ENCODE measurements around the gene PKHD1. TPM values are rescaled to one million over a fixed set of nuclear protein-coding genes. Genes with fewer than 3 reads are reported as not detected.

PKHD1 gene
- total RNA-seq, 1 experiment from 2014 or later, result not detected

DNA sequence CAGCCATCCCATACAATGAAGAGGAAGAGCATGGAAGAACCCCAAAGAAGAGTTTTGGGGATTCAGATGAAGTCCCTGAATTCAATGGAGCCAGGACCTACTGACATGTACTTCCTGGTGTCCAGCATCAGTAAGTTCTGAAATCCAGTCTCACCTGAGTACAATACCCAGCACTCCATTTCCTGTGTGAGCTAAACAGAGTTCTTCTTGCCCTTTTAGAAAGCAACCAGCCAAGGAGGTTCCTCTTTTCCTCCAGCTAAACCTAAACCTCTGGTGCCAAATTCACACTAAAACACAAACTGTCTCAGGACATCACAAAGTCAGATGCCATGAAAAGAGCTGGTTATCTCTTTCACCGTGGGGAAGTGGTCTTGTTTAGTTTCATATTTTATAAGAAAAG lies 71.5 kb downstream of the PKHD1 start:
- H3K4me3 ChIP-seq (ENCODE audit: low read depth in 2 of 2, low read length in 2 of 2), result no peak overlapping the region
- no peaks in the 10 kb centered on the region for H3K4me1 ChIP-seq (ENCODE audit: control insufficient read depth, insufficient read depth, low read length)
- in situ Hi-C loops (cut with HindIII; ENCODE audit: low pct_unique_long_range_greater_than_20kb, low sequenced_read_pairs), result no loop called here
- ChIA-PET POLR2A (no interaction called here), CTCF (no interaction called here)
- no TSS peak for BruUV-seq (replicated peaks)
- H3K27me3 ChIP-seq (ENCODE audit: control insufficient read depth, insufficient read depth, low read length), result no peaks in the 10 kb centered on the region; the same call in 1 of the 2 replicates
- intact Hi-C loops (cut with micrococcal nuclease; ENCODE audit: unreplicated experiment), result no loop called here
- H3K27ac ChIP-seq (ENCODE audit: low read length), result no peak overlapping the region
- H3K36me3 ChIP-seq (ENCODE audit: control insufficient read depth, insufficient read depth, low read length), result no peaks in the 10 kb centered on the region
- no peaks in the 10 kb centered on the region for H3K9me3 ChIP-seq (ENCODE audit: control insufficient read depth, insufficient read depth, low read depth, low read length)
- DNase-seq (ENCODE audit: low read depth, low spot score) (no peak), ATAC-seq (no peak)
- TF ChIP-seq SIN3A (IDR thresholded peaks at IDR 0.05; ENCODE audit: borderline replicate concordance, insufficient read depth, low read depth, low read length), result no peak
- TF ChIP-seq, protein P1, sequence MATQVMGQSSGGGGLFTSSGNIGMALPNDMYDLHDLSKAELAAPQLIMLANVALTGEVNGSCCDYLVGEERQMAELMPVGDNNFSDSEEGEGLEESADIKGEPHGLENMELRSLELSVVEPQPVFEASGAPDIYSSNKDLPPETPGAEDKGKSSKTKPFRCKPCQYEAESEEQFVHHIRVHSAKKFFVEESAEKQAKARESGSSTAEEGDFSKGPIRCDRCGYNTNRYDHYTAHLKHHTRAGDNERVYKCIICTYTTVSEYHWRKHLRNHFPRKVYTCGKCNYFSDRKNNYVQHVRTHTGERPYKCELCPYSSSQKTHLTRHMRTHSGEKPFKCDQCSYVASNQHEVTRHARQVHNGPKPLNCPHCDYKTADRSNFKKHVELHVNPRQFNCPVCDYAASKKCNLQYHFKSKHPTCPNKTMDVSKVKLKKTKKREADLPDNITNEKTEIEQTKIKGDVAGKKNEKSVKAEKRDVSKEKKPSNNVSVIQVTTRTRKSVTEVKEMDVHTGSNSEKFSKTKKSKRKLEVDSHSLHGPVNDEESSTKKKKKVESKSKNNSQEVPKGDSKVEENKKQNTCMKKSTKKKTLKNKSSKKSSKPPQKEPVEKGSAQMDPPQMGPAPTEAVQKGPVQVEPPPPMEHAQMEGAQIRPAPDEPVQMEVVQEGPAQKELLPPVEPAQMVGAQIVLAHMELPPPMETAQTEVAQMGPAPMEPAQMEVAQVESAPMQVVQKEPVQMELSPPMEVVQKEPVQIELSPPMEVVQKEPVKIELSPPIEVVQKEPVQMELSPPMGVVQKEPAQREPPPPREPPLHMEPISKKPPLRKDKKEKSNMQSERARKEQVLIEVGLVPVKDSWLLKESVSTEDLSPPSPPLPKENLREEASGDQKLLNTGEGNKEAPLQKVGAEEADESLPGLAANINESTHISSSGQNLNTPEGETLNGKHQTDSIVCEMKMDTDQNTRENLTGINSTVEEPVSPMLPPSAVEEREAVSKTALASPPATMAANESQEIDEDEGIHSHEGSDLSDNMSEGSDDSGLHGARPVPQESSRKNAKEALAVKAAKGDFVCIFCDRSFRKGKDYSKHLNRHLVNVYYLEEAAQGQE (IDR thresholded peaks at IDR 0.05; ENCODE audit: insufficient read depth in 1 of 2, low read depth in 2 of 2, low read length in 1 of 2), result no peak
- no peak for TF ChIP-seq TCF7L2 (IDR thresholded peaks at IDR 0.05; ENCODE audit: low read depth, low read length)
- TF ChIP-seq, protein P2, sequence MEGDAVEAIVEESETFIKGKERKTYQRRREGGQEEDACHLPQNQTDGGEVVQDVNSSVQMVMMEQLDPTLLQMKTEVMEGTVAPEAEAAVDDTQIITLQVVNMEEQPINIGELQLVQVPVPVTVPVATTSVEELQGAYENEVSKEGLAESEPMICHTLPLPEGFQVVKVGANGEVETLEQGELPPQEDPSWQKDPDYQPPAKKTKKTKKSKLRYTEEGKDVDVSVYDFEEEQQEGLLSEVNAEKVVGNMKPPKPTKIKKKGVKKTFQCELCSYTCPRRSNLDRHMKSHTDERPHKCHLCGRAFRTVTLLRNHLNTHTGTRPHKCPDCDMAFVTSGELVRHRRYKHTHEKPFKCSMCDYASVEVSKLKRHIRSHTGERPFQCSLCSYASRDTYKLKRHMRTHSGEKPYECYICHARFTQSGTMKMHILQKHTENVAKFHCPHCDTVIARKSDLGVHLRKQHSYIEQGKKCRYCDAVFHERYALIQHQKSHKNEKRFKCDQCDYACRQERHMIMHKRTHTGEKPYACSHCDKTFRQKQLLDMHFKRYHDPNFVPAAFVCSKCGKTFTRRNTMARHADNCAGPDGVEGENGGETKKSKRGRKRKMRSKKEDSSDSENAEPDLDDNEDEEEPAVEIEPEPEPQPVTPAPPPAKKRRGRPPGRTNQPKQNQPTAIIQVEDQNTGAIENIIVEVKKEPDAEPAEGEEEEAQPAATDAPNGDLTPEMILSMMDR (IDR thresholded peaks at IDR 0.05), result no peak
- no peak for TF ChIP-seq POLR2AphosphoS5 (IDR thresholded peaks at IDR 0.05; ENCODE audit: low read depth, low read length)

DNA sequence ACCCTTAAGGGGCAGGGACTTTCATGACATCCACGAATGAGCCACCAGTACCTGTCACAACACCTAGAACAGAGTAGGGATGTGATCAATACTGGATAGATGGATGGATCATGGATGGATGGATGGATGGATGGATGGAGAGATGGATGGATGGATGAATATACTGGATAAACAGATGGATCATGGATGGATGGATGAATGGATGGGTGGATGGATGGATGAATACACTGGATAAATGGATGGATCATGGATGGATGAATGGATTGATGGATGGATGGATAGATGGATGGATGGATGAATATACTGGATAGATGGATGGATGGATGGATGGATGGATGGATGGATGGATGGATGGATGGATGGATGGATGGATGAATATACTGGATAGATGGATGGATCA lies 73.0 kb downstream of the PKHD1 start:
- POLR2A ChIA-PET, result no interaction called here
- DNase-seq (ENCODE audit: low read depth, low spot score) (no peak), ATAC-seq (no peak)
- TF ChIP-seq, protein P2 (IDR thresholded peaks at IDR 0.05), result no peak
- TF ChIP-seq, protein P1 (IDR thresholded peaks at IDR 0.05; ENCODE audit: insufficient read depth in 1 of 2, low read depth in 2 of 2, low read length in 1 of 2), result no peak
- TF ChIP-seq SIN3A (IDR thresholded peaks at IDR 0.05; ENCODE audit: borderline replicate concordance, insufficient read depth, low read depth, low read length) (no peak), TCF7L2 (IDR thresholded peaks at IDR 0.05; ENCODE audit: low read depth, low read length) (no peak), POLR2AphosphoS5 (IDR thresholded peaks at IDR 0.05; ENCODE audit: low read depth, low read length) (no peak)
- Histone ChIP-seq H3K27ac (ENCODE audit: low read length) (no peak overlapping the region), H3K4me1 (ENCODE audit: control insufficient read depth, insufficient read depth, low read length) (no peaks in the 10 kb centered on the region), H3K27me3 (ENCODE audit: control insufficient read depth, insufficient read depth, low read length) (no peaks in the 10 kb centered on the region), H3K4me3 (ENCODE audit: low read depth in 2 of 2, low read length in 2 of 2) (no peak overlapping the region), H3K9me3 (ENCODE audit: control insufficient read depth, insufficient read depth, low read depth, low read length) (no peaks in the 10 kb centered on the region), H3K36me3 (ENCODE audit: control insufficient read depth, insufficient read depth, low read length) (no peaks in the 10 kb centered on the region)
- CTCF ChIA-PET, result no interaction called here
- in situ Hi-C loops (cut with HindIII; ENCODE audit: low pct_unique_long_range_greater_than_20kb, low sequenced_read_pairs), result no loop called here
- intact Hi-C loops (cut with micrococcal nuclease; ENCODE audit: unreplicated experiment), result no loop called here
- BruUV-seq (replicated peaks), result no TSS peak
